HG02870 (cell line): ENCODE results near the gene CGNL1.
A peak's percentile ranks its signal among the peaks of the same experiment; 100 is the strongest.

Experiments
- ATAC-seq: cut with Tn5 transposase; IDR thresholded peaks from one replicate; pipeline ENCODE4 v1.9.1; 2021; ENCODE audit warnings: mild to moderate bottlenecking, moderate library complexity; ENCODE audit not compliant: unreplicated experiment

Gene CGNL1

GRCh38 chr15:57518779-57519405, 142.6 kb downstream of the CGNL1 start:
- ATAC-seq, result no peak

- ATAC-seq, result no peak
These were observed 143.5 kb downstream of the CGNL1 start for GRCh38 chr15:57519806-57520205.

- ATAC-seq, result no peak
These were observed 145.2 kb downstream of the CGNL1 start for GRCh38 chr15:57521503-57521902.

GRCh38 chr15:57522148-57522547, 145.8 kb downstream of the CGNL1 start:
- ATAC-seq, result no peak

GRCh38 chr15:57525581-57525980, 149.3 kb downstream of the CGNL1 start:
- no peak for ATAC-seq

- ATAC-seq, result no peak
These were observed 149.8 kb downstream of the CGNL1 start for GRCh38 chr15:57526076-57526475.

GRCh38 chr15:57526615-57527014, 150.3 kb downstream of the CGNL1 start:
- ATAC-seq, result no peak

- no peak for ATAC-seq
These were observed 151.2 kb downstream of the CGNL1 start for GRCh38 chr15:57527382-57528091.

GRCh38 chr15:57528940-57529565, 152.7 kb downstream of the CGNL1 start:
- ATAC-seq, result no peak

GRCh38 chr15:57529748-57530147, 153.4 kb downstream of the CGNL1 start:
- no peak for ATAC-seq

- ATAC-seq, result no peak
These were observed 156.6 kb downstream of the CGNL1 start for GRCh38 chr15:57532731-57533447.

GRCh38 chr15:57533448-57533799, 157.1 kb downstream of the CGNL1 start:
- ATAC-seq, result no peak

- ATAC-seq, result no peak
These were observed 158.0 kb downstream of the CGNL1 start for GRCh38 chr15:57534281-57534680.

GRCh38 chr15:57537072-57537471, 160.8 kb downstream of the CGNL1 start:
- no peak for ATAC-seq

GRCh38 chr15:57537488-57538264, 161.4 kb downstream of the CGNL1 start:
- no peak for ATAC-seq

- no peak for ATAC-seq
These were observed 161.9 kb downstream of the CGNL1 start for GRCh38 chr15:57538265-57538529.

- ATAC-seq, result no peak
These were observed 162.5 kb downstream of the CGNL1 start for GRCh38 chr15:57538821-57539220.

- no peak for ATAC-seq
These were observed 163.9 kb downstream of the CGNL1 start for GRCh38 chr15:57540211-57540610.

GRCh38 chr15:57540736-57541135, 164.4 kb downstream of the CGNL1 start:
- peak; percentile 94 for ATAC-seq

- no peak for ATAC-seq
These were observed 165.0 kb downstream of the CGNL1 start for GRCh38 chr15:57541271-57541670.

GRCh38 chr15:57541805-57542504, 165.7 kb downstream of the CGNL1 start:
- ATAC-seq, result no peak
